OCI-LY7 (cell line): ENCODE measurements around the gene GLI3. TPM values are rescaled to one million over a fixed set of nuclear protein-coding genes. Genes with fewer than 3 reads are reported as not detected.

Experiments used
- BruUV-seq: library from RNA; stranded (reverse); fragments of 400-500 nt; replicated peaks from 2 replicates; lab custom pipeline; 2021; lab: Mats Ljungman, UMichigan
- CTCF ChIA-PET: fragments of 300-600 bp; sonication (Branson Sonifier 250); formaldehyde crosslinking; loops from one replicate; lab custom pipeline; 2022; ENCODE audit warnings: antibody characterized with exemption; ENCODE audit not compliant: unreplicated experiment; lab: Charles Lee
- POLR2A ChIA-PET: fragments of 300-600 bp; sonication (Branson Sonifier 250); formaldehyde crosslinking; loops from one replicate; lab custom pipeline; 2022; ENCODE audit warnings: antibody characterized with exemption; lab: Charles Lee
- DNase-seq: peaks from one replicate; pipeline ENCODE4 v3.0.0-alpha.2; 2015; ENCODE audit warnings: low spot score
- H2AFZ ChIP-seq: fragments of 200-600 bp; sonication (generic), shearing (Covaris generic); 2 replicates; pipeline ENCODE4 v1.6.1; 2014; ENCODE audit warnings: mild to moderate bottlenecking, antibody characterized with exemption, low read length, moderate library complexity
- H3K27ac ChIP-seq: fragments of 200-600 bp; sonication (generic); 2 replicates; pipeline ENCODE4 v1.5.1; 2014; ENCODE audit warnings: mixed run types, low read depth, mild to moderate bottlenecking, moderate library complexity, low read length, inconsistent platforms; ENCODE audit not compliant: poor library complexity, severe bottlenecking
- H3K36me3 ChIP-seq: fragments of 200-600 bp; sonication (generic); 2 replicates; pipeline ENCODE4 v1.6.1; 2014; ENCODE audit warnings: mild to moderate bottlenecking, antibody characterized with exemption, low read length, moderate library complexity, mixed read lengths; ENCODE audit not compliant: insufficient read depth
- H3K4me1 ChIP-seq: fragments of 200-600 bp; sonication (generic); 2 replicates; pipeline ENCODE4 v1.5.1; 2014; ENCODE audit warnings: mild to moderate bottlenecking, low read length; ENCODE audit not compliant: insufficient read depth, poor library complexity, severe bottlenecking
- H3K4me2 ChIP-seq: fragments of 200-600 bp; sonication (generic); 2 replicates; pipeline ENCODE4 v1.6.1; 2014; ENCODE audit warnings: mild to moderate bottlenecking, low read length
- H3K4me3 ChIP-seq: fragments of 200-600 bp; sonication (generic); 2 replicates; pipeline ENCODE4 v1.5.1; 2014; ENCODE audit warnings: mild to moderate bottlenecking, low read depth, low read length; ENCODE audit not compliant: poor library complexity, severe bottlenecking
- H3K79me2 ChIP-seq: fragments of 200-600 bp; sonication (generic); 2 replicates; pipeline ENCODE4 v1.6.1; 2016; ENCODE audit warnings: low read depth, mild to moderate bottlenecking, low read length, moderate library complexity, mixed read lengths; ENCODE audit not compliant: insufficient read depth
- H3K9me2 ChIP-seq: fragments of 200-600 bp; sonication (generic); 2 replicates; pipeline ENCODE4 v1.6.1; 2016; ENCODE audit warnings: mild to moderate bottlenecking, low read length, mixed read lengths; ENCODE audit not compliant: insufficient read depth
- H3K9me3 ChIP-seq: fragments of 200-600 bp; sonication (generic); 2 replicates; pipeline ENCODE4 v1.6.1; 2014; ENCODE audit warnings: mild to moderate bottlenecking, mixed run types, low read length, mixed read lengths
- H4K20me1 ChIP-seq: fragments of 200-600 bp; sonication (generic); 2 replicates; pipeline ENCODE4 v1.6.1; 2014; ENCODE audit warnings: mild to moderate bottlenecking, antibody characterized with exemption, low read length, moderate library complexity, mixed read lengths; ENCODE audit not compliant: insufficient read depth
- EZH2phosphoT487 ChIP-seq: fragments of 200-600 bp; sonication (generic); IDR thresholded peaks from 2 replicates; pipeline ENCODE4 v1.6.1; 2018; ENCODE audit warnings: low read depth, borderline replicate concordance, mild to moderate bottlenecking, mixed run types, antibody characterized with exemption, low read length, moderate library complexity, mixed read lengths
- intact Hi-C: fragments of 100-400 bp; cut with micrococcal nuclease; formaldehyde crosslinking; loops from one replicate; pipeline ENCODE4 v1.10.0; 2022; ENCODE audit not compliant: unreplicated experiment
- total RNA-seq, 2 experiments: library from RNA; depleted of rRNA in 1 of 2; stranded (reverse); fragments of >200 nt in 1 of 2; shearing (Covaris generic) in 1 of 2; gene quantifications; 2 replicates each; pipeline ENCODE4 v1.2.3, GENCODE V29; 2014 to 2022
- TF ChIP-seq, protein P1 (sequence below): fragments of 200-600 bp; sonication (generic); conservative IDR thresholded peaks from 2 replicates; pipeline ENCODE4 v1.5.1; 2014; ENCODE audit warnings: mild to moderate bottlenecking, antibody characterized with exemption, low read length, moderate library complexity, mixed read lengths

GLI3 gene
- total RNA-seq, 2 experiments from 2014 or later: not detected

GRCh38 chr7:42074076-42074475, 162.9 kb downstream of the GLI3 start:
- no peaks in the 10 kb centered on the region for H3K79me2 ChIP-seq
- H3K27ac ChIP-seq: no peak overlapping the region
- no peak overlapping the region for H3K4me2 ChIP-seq
- TF ChIP-seq, protein P1, sequence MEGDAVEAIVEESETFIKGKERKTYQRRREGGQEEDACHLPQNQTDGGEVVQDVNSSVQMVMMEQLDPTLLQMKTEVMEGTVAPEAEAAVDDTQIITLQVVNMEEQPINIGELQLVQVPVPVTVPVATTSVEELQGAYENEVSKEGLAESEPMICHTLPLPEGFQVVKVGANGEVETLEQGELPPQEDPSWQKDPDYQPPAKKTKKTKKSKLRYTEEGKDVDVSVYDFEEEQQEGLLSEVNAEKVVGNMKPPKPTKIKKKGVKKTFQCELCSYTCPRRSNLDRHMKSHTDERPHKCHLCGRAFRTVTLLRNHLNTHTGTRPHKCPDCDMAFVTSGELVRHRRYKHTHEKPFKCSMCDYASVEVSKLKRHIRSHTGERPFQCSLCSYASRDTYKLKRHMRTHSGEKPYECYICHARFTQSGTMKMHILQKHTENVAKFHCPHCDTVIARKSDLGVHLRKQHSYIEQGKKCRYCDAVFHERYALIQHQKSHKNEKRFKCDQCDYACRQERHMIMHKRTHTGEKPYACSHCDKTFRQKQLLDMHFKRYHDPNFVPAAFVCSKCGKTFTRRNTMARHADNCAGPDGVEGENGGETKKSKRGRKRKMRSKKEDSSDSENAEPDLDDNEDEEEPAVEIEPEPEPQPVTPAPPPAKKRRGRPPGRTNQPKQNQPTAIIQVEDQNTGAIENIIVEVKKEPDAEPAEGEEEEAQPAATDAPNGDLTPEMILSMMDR: no peak
- no peak for TF ChIP-seq EZH2phosphoT487
- intact Hi-C loops: no loop called here
- no peak overlapping the region for H2AFZ ChIP-seq
- BruUV-seq: no TSS peak
- POLR2A ChIA-PET: no interaction called here
- CTCF ChIA-PET: no interaction called here
- no peaks in the 10 kb centered on the region for H3K9me3 ChIP-seq
- no peaks in the 10 kb centered on the region for H3K36me3 ChIP-seq
- H3K4me1 ChIP-seq: peaks cover 5% of the 10 kb centered on the region
- no peaks in the 10 kb centered on the region for H4K20me1 ChIP-seq
- no peak for DNase-seq
- H3K9me2 ChIP-seq: no peaks in the 10 kb centered on the region; the same call in 1 of the 2 replicates
- no peak overlapping the region for H3K4me3 ChIP-seq

DNA sequence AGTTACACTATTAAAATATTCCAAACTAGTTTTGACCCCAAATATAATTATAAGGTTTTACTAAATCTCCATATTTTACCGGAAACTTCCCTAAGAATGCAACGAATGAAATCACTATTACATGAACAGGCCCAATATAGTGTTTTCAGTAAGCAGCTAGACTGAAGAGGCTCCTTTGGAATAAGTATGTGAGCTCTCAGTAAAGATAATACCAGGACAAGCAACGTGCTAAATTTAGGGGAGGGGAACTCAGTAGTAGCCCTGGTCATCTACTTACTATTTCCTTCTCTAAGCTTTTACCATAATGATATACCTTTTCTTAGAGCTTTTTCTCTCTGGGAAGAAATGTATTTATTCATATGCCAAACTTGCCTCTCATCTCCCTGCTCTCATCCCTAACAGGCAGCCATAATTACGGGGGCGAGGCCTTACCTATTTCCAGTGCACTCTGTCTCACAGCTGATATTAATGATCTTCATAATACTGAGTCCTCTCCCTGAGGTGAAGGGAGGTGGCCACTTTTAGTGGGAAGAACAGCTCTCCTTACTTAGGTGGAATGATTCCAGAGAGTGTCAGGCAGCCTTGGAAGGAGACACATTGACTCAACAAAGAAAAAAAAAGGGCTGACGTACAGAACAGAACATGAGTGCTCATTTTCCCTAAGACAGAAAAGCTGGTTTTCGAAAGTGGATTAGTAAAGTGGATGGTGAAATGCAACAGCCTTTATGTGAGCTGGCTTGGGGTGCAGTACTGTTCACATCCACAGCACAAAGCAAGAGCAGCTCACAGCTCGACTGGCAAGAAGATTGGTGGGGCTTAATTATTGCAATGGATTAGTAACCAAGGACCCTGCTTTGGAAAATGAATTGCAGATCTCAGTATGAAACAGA, 165.4 kb downstream of the GLI3 start:
- Histone ChIP-seq H3K27ac (no peak overlapping the region), H3K9me2 (no peaks in the 10 kb centered on the region; the same call in 1 of the 2 replicates), H4K20me1 (no peaks in the 10 kb centered on the region), H2AFZ (peak overlapping the region; percentile 59; the same call in 1 of the 2 replicates), H3K36me3 (no peaks in the 10 kb centered on the region), H3K4me2 (peak overlapping the region; percentile 1; the same call in 1 of the 2 replicates), H3K4me3 (no peak overlapping the region), H3K9me3 (no peaks in the 10 kb centered on the region), H3K79me2 (no peaks in the 10 kb centered on the region), H3K4me1 (peaks cover 5% of the 10 kb centered on the region)
- POLR2A ChIA-PET: interaction anchor here (0.6 kb wide), 1 partner anchor 29 kb away, joined by 3 read pairs; no protein-coding TSS in a partner anchor
- intact Hi-C loops: no loop called here
- DNase-seq: peak; percentile 22
- CTCF ChIA-PET: no interaction called here
- no TSS peak for BruUV-seq
- TF ChIP-seq, protein P1: peak; percentile 51; the same call in 1 of the 2 replicates
- TF ChIP-seq EZH2phosphoT487: no peak

DNA sequence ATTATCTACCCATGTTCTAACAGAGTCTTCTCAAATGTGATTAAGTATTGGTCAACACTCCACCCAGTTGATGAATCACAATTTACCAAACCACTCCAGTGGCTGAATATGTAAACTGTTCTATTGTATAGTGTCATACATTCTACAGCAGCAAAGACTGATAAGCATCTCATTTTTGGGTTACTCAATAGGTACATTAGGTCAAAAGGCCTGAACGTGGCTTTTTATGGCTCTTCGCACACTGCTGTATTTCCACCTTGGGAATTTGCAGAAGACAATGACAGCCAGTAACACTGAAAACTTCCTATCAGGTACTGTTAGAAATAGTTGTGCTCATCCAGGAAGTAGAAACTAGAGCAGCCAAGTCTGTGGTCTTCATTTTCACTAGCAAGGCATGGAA, 166.9 kb downstream of the GLI3 start:
- no peaks in the 10 kb centered on the region for H3K79me2 ChIP-seq
- H2AFZ ChIP-seq: no peak overlapping the region
- no peak overlapping the region for H3K27ac ChIP-seq
- H3K4me1 ChIP-seq: peaks cover 5% of the 10 kb centered on the region
- CTCF ChIA-PET: no interaction called here
- no TSS peak for BruUV-seq
- no peak overlapping the region for H3K4me2 ChIP-seq
- no peaks in the 10 kb centered on the region for H4K20me1 ChIP-seq
- no peak overlapping the region for H3K4me3 ChIP-seq
- no peaks in the 10 kb centered on the region for H3K9me3 ChIP-seq
- POLR2A ChIA-PET: no interaction called here
- no peaks in the 10 kb centered on the region for H3K36me3 ChIP-seq
- no peak for TF ChIP-seq EZH2phosphoT487
- TF ChIP-seq, protein P1: no peak
- no peaks in the 10 kb centered on the region; the same call in 1 of the 2 replicates for H3K9me2 ChIP-seq
- intact Hi-C loops: no loop called here
- DNase-seq: no peak
